ENCODE data around the gene TLL2.

DNA sequence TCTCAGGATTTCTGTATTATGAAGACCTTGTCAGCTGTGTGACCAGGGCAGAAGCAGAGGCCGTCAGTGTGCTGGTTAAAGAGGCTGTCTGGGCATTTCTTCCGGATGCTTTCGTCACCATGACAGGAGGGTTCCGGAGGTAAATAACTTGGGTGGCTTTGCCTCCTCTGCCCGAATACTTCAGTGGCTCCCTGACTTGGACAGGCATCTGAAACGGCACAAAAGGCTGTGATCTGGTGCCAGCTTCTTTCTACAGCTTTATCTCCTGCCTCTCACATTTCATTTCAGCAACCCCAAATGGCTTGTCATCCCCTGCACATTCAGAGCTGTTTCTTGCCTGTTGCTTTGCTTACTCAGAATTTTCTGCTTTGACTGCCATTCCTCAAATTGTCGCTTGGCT is 186.3 kb downstream of the TLL2 start:
- TF ChIP-seq, protein P1, sequence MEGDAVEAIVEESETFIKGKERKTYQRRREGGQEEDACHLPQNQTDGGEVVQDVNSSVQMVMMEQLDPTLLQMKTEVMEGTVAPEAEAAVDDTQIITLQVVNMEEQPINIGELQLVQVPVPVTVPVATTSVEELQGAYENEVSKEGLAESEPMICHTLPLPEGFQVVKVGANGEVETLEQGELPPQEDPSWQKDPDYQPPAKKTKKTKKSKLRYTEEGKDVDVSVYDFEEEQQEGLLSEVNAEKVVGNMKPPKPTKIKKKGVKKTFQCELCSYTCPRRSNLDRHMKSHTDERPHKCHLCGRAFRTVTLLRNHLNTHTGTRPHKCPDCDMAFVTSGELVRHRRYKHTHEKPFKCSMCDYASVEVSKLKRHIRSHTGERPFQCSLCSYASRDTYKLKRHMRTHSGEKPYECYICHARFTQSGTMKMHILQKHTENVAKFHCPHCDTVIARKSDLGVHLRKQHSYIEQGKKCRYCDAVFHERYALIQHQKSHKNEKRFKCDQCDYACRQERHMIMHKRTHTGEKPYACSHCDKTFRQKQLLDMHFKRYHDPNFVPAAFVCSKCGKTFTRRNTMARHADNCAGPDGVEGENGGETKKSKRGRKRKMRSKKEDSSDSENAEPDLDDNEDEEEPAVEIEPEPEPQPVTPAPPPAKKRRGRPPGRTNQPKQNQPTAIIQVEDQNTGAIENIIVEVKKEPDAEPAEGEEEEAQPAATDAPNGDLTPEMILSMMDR (IDR thresholded peaks at IDR 0.05) = no peak
- no peak for TF ChIP-seq EP300 (IDR thresholded peaks at IDR 0.05)

Data from upper lobe of left lung (tissue), 4 donors.